HG03280 (cell line): ENCODE results near the gene DNAH17.
"Not testable (repeated sequence)": the region's sequence is repeated elsewhere in the genome, so short reads cannot be mapped to it uniquely, and the experiment has no call there.

ENCODE experiments used
- ATAC-seq: cut with Tn5 transposase; IDR thresholded peaks from one replicate; pipeline ENCODE4 v1.9.1; 2021; ENCODE audit warnings: mild to moderate bottlenecking, moderate library complexity; ENCODE audit not compliant: unreplicated experiment

The DNAH17 gene

DNA sequence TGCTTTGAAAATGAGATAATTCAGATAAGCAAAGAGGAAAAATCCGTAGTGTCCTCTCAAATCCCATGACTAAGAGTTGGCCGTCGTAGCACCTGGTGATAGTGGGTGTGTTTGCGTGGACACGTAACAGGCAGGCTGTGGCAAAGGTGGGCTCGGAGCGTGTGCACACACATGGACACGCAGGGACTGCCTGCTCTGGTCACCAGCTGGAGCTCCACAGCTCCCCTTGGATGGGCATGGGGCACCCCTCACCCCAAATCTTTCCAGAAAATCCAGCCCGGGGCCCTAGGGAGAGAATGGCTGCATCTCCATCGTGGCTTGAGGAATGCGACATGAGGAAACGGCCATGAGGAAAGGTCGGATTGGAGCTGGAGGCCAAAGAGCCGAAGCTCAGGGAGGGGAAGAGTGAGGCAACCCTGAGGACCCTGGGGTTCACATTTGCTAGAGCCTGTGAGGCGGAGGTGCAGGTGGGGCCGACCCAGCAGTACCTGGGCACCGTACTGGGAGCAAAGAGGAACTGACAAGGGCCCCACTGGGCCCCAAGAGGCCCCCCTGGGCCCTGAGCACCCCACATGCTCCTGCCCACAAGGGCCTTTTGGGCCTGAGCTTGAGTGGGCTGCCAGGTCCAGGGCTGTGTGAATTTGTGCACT lies 51.6 kb downstream of the DNAH17 start:
- no peak for ATAC-seq

GRCh38 chr17:78524870-78525510 lies 52.2 kb downstream of the DNAH17 start:
- no peak for ATAC-seq

GRCh38 chr17:78523934-78524655 lies 53.1 kb downstream of the DNAH17 start:
- no peak for ATAC-seq

GRCh38 chr17:78522031-78522809 lies 55.0 kb downstream of the DNAH17 start:
- no peak for ATAC-seq

DNA sequence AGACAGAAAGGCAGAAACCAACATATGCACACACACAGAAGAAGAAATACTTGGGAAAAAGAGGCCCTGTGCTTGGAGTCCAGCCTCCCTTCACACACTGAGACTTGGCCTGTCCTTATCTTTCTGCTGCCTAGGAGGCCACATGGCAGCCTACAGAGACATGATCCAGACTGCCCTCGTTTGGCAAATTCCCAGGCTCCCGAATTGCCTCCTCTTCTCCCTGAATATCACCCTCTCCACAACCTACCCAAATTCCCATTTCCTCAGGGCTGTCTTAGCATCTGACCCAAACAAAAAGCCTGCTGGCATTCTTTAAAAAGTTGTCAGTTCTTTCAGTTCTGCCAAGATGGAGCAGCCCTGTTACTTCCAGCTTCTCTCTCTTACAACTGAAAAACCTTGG lies 59.8 kb downstream of the DNAH17 start:
- no peak for ATAC-seq

- no peak for ATAC-seq
These were observed 61.7 kb downstream of the DNAH17 start for GRCh38 chr17:78515480-78515879.

DNA sequence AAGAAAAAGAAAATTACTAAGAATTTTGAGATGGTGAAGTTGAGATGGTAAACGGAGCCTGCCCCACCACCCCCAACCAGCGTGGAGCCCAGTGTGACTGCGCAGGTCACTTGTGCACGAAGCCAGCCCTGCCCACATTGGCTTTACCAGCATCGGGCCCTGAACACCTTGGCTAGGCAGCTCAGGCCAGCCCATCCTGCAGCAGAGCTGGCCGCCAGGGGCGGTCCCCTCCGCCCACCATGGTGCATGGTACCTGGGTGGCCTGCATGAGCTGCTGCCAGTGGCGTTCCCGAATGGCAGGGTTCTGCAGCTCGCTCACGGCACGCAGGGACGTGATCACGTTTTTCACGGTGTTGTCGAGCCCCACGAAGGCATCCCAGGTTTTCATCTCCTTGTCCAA lies 62.7 kb downstream of the DNAH17 start:
- ATAC-seq, result no peak

- ATAC-seq, result no peak
These were observed 64.2 kb downstream of the DNAH17 start for GRCh38 chr17:78512976-78513375.

- ATAC-seq, result no peak
These were observed 66.8 kb downstream of the DNAH17 start for GRCh38 chr17:78510141-78511075.

GRCh38 chr17:78507526-78507925 lies 69.7 kb downstream of the DNAH17 start:
- no peak for ATAC-seq

DNA sequence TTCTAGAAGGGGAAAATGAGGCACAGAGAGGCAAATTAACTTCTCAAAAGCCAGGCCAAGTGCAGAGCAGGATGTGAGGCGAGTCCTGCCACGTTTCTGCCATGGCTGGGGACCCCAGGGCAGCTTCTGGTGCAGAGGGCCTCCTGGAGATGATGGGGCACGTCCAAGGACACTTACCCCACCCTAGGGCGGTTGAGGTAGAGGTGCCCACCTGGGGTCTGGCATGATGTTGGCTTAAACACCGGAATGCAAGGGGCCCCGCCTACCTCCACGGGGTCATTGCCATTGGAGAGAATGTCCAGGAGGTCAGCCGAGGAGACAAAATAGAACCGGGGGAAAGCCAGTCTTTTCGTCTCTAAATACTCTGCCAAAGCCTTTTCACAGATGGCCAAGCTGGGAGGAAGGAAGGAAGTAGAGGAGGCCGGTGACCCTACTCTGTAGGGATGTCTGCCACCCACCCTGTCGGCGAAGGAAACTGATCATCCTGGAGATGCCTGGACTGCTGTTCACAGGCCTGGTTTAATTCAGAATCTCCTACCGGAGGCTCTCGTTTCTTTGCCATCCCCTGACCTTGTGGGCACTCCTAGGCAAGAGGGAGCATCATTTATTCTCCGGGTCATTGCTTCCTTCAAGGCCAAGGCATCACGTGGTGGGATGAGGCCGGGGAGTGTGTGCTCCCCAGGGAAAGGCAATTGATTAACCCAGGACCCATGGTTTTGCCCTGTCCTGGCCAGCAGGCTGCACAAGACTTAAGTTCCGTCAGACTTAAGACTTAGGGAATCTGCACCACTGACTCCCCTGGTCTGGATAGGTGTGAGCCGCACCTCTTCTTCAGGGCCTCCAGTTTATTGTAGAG lies 70.5 kb downstream of the DNAH17 start:
- no peak for ATAC-seq

GRCh38 chr17:78504156-78504925 lies 72.9 kb downstream of the DNAH17 start:
- no peak for ATAC-seq

DNA sequence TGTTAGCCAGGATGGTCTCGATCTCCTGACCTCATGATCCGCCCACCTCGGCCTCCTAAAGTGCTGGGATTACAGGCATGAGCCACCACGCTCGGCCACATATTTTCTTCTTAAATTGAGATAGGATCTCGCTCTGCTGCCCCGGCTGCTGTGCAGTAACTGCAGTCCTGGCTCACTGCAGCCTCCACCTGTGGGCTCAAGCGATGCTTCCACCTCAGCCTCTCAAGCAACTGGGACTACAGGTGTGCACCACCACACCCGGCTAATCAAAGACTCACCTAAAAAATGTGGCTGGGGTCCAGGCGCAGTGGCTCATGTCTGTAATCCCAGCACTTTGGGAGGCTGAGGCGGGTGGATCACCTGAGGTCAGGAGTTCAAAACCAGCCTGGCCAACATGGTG lies 73.8 kb downstream of the DNAH17 start:
- not testable (repeated sequence) for ATAC-seq

DNA sequence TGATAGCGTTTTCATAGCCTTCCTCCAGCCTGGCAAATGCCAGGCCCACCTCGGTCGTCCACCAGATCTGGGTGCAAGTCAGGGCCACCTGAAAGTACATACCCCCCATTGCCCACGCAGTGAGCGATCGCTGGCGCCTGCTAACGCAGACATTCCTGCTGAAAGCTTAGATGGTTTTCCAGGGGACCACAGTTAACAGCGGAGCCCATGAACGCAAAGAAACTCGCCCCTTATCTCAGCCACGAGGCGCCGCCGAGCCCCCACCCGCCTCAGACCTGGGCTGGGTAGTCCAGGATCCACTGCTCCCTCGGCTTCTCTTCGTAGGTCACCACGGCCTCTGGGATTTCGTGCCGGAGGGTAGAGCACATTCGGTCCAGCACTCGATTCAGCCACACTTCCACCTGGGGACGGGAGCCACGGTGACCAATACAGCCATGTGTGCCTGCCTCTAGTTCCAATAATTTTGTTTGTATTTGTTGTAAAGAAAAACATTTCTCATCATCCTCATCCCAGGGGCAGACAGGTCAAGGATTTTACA lies 74.5 kb downstream of the DNAH17 start:
- no peak for ATAC-seq

- ATAC-seq, result no peak
These were observed 75.8 kb downstream of the DNAH17 start for GRCh38 chr17:78501241-78502036.

GRCh38 chr17:78500806-78501205 lies 76.4 kb downstream of the DNAH17 start:
- ATAC-seq, result no peak

GRCh38 chr17:78499715-78500540 lies 77.3 kb downstream of the DNAH17 start:
- ATAC-seq, result no peak
